GM21381 (cell line): ENCODE results near the gene SCML2.
"Not testable (repeated sequence)": the region's sequence is repeated elsewhere in the genome, so short reads cannot be mapped to it uniquely, and the experiment has no call there.

Source experiments
- ATAC-seq: cut with Tn5 transposase; IDR thresholded peaks from one replicate; pipeline ENCODE4 v1.9.1; 2021; ENCODE audit warnings: mild to moderate bottlenecking, moderate library complexity; ENCODE audit not compliant: unreplicated experiment

Gene SCML2

GRCh38 chrX:18354369-18355223, at the start of gene SCML2:
Gene SCML2, minus strand, starts transcription at chrX:18354688. Its CDS starts 20,617 bp downstream, at chrX:18334071.
- ATAC-seq, result no peak

- ATAC-seq, result no peak
Observed at GRCh38 chrX:18401848-18402213, 47.3 kb upstream of the SCML2 start.

GRCh38 chrX:18394477-18394876, 40.0 kb upstream of the SCML2 start:
- no peak for ATAC-seq

GRCh38 chrX:18390941-18391538, 36.6 kb upstream of the SCML2 start:
- no peak for ATAC-seq

GRCh38 chrX:18389966-18390365, 35.5 kb upstream of the SCML2 start:
- no peak for ATAC-seq

GRCh38 chrX:18377796-18378195, 23.3 kb upstream of the SCML2 start:
- no peak for ATAC-seq

- not testable (repeated sequence) for ATAC-seq
Observed at GRCh38 chrX:18375131-18375805, 20.8 kb upstream of the SCML2 start.

GRCh38 chrX:18369096-18369495, 14.6 kb upstream of the SCML2 start:
- not testable (repeated sequence) for ATAC-seq

- no peak for ATAC-seq
Observed at GRCh38 chrX:18368402-18368801, 13.9 kb upstream of the SCML2 start.

- ATAC-seq, result no peak
Observed at GRCh38 chrX:18360867-18361266, 6.4 kb upstream of the SCML2 start.

GRCh38 chrX:18353931-18354368, 538 bp downstream of the SCML2 start:
- no peak for ATAC-seq

GRCh38 chrX:18351784-18352183, 2.7 kb downstream of the SCML2 start:
- no peak for ATAC-seq

- no peak for ATAC-seq
Observed at GRCh38 chrX:18348047-18348446, 6.4 kb downstream of the SCML2 start.

- no peak for ATAC-seq
Observed at GRCh38 chrX:18309401-18309800, 45.1 kb downstream of the SCML2 start.

GRCh38 chrX:18297251-18297650, 57.2 kb downstream of the SCML2 start:
- ATAC-seq, result no peak

GRCh38 chrX:18294893-18295292, 59.6 kb downstream of the SCML2 start:
- no peak for ATAC-seq

- no peak for ATAC-seq
Observed at GRCh38 chrX:18291006-18291545, 63.4 kb downstream of the SCML2 start.

- no peak for ATAC-seq
Observed at GRCh38 chrX:18290200-18290599, 64.3 kb downstream of the SCML2 start.

GRCh38 chrX:18288716-18289115, 65.8 kb downstream of the SCML2 start:
- ATAC-seq, result no peak

- no peak for ATAC-seq
Observed at GRCh38 chrX:18286322-18286831, 68.1 kb downstream of the SCML2 start.

GRCh38 chrX:18278449-18278848, 76.0 kb downstream of the SCML2 start:
- no peak for ATAC-seq
